ENCODE measurements around the gene PCID2.

PCID2 gene

DNA sequence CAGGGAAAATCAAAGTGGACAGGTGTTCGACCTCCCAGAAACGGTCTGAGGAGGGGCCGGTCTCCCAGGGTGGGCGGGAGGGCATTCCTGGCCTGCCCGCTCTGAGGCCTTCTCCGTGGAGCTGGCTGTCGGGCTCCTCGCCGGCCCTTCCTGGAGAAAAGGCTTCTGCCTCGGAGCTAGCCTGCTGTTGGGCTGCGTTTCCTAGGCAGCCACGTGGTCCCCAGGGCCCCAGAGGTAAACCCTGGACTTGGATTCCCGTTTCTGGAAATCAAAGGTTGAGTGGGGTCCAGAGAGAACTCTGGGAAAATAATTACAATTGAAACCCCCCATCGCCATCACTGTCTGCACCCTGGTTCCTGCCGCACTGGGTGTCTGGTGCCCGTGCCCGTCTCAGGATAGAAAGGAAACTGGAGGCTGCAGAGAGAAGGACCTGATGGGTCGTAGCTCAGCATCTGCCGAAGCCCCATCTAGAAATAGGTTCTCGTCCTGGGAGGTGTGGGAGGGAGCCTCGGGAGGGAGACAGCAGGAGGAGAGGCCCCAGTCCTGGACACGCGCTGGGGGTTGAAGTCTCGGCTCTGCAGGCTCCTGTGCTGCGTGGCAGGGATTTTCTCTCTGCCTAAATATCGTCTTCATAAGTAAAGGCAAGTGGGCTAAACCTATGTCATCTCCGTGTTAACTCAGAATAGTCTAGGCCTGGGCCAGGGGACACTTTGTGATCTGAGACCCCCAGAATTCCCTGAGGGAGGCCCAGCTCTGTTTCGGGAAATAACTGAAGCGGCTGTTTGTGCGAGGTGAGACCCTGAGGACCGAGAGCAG lies 57.7 kb downstream of the PCID2 start:
- H2BK120ac ChIP-seq (ENCODE audit: low read depth, low read length): no peak overlapping the region
- H3K79me2 ChIP-seq (ENCODE audit: control insufficient read depth, insufficient read depth, low read length): no peaks in the 10 kb centered on the region
- no peaks in the 10 kb centered on the region for H3K36me3 ChIP-seq (ENCODE audit: control insufficient read depth, insufficient read depth, low read length)
- H3K23ac ChIP-seq (ENCODE audit: low read length): no peak overlapping the region
- DNase-seq: no peak
- no peak overlapping the region for H2BK15ac ChIP-seq (replicated peaks; ENCODE audit: low read depth)
- WGBS (ENCODE audit: extremely low coverage, insufficient coverage, low lambda C conversion rate): no CpG with 5 or more reads among the region's 31 CpGs
- H3K4me3 ChIP-seq (ENCODE audit: low read length): no peak overlapping the region
- no peak overlapping the region for H3K27ac ChIP-seq (ENCODE audit: low read depth, low read length)
- H3K56ac ChIP-seq (ENCODE audit: low read length): no peak overlapping the region
- H3K79me1 ChIP-seq (ENCODE audit: low read length): no peaks in the 10 kb centered on the region
- no peak overlapping the region for H4K8ac ChIP-seq (ENCODE audit: low read depth, low read length)
- no peak overlapping the region for H2AK5ac ChIP-seq (ENCODE audit: low read length)
- H3K27me3 ChIP-seq (ENCODE audit: insufficient read depth, low read length, poor library complexity): no peaks in the 10 kb centered on the region
- no peak overlapping the region for H4K5ac ChIP-seq (ENCODE audit: low read length)
- H2BK5ac ChIP-seq (ENCODE audit: low read length): no peak overlapping the region
- no peak overlapping the region for H3K18ac ChIP-seq (ENCODE audit: low read length)
- no peak overlapping the region for H3K4ac ChIP-seq (ENCODE audit: low read depth, low read length)
- H3K4me1 ChIP-seq (ENCODE audit: control insufficient read depth, low read depth, low read length): no peaks in the 10 kb centered on the region
- no peak overlapping the region for H3K9ac ChIP-seq (ENCODE audit: low read length)
- H3K4me2 ChIP-seq (ENCODE audit: low read length): no peak overlapping the region

DNA sequence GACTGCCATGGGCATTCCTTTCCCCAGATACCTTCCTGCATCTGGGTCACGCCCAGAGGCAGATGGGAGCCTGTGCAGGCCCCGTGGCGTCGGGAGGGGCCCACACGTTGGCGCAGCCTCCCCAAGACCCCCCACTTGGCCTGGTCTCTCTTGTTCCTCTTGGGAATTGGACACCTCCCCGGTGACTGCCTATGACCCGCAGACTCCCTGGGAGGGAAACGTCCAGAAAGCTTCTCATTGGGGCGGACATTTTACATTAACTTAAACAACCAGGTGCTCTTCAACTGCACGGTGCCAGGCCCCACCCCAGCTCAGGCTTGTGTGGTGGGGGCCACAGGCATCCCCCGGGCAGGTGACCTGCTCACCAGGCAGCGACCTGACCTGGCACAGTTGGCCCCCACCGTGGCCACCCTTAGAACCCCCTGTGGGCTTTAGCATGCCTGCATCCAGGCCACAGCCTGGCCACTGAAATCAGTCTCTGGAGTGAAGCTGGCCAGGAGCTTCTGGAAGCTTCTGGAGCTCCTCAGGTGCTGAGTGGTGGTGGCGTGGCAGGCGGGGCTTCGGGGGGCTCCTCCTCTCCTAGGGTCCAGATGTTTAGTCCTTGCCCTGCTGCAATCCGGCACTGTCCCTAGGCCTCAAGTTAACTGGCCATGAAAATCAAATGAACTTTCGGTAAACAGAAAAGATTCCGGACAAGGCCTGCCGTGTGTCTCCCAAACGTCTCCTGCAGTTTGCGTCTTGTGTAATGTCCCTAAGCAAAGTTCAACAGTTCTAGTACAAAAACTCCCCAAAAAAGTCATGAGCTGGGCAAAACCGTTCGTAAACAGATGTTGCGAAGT lies 58.5 kb downstream of the PCID2 start:
- no CpG with 5 or more reads among the region's 26 CpGs for WGBS (ENCODE audit: extremely low coverage, insufficient coverage, low lambda C conversion rate)
- Histone ChIP-seq H3K4me2 (ENCODE audit: low read length) (no peak overlapping the region), H3K36me3 (ENCODE audit: control insufficient read depth, insufficient read depth, low read length) (no peaks in the 10 kb centered on the region), H3K9ac (ENCODE audit: low read length) (no peak overlapping the region), H3K27me3 (ENCODE audit: insufficient read depth, low read length, poor library complexity) (no peaks in the 10 kb centered on the region), H3K79me1 (ENCODE audit: low read length) (no peaks in the 10 kb centered on the region), H3K4me1 (ENCODE audit: control insufficient read depth, low read depth, low read length) (no peaks in the 10 kb centered on the region), H2BK15ac (replicated peaks; ENCODE audit: low read depth) (no peak overlapping the region), H4K8ac (ENCODE audit: low read depth, low read length) (no peak overlapping the region), H2BK120ac (ENCODE audit: low read depth, low read length) (no peak overlapping the region), H3K4ac (ENCODE audit: low read depth, low read length) (no peak overlapping the region), H3K27ac (ENCODE audit: low read depth, low read length) (no peak overlapping the region), H3K23ac (ENCODE audit: low read length) (no peak overlapping the region), H2AK5ac (ENCODE audit: low read length) (no peak overlapping the region), H3K4me3 (ENCODE audit: low read length) (no peak overlapping the region), H3K56ac (ENCODE audit: low read length) (no peak overlapping the region), H3K18ac (ENCODE audit: low read length) (no peak overlapping the region), H4K5ac (ENCODE audit: low read length) (no peak overlapping the region), H2BK5ac (ENCODE audit: low read length) (no peak overlapping the region), H3K79me2 (ENCODE audit: control insufficient read depth, insufficient read depth, low read length) (no peaks in the 10 kb centered on the region)
- no peak for DNase-seq

DNA sequence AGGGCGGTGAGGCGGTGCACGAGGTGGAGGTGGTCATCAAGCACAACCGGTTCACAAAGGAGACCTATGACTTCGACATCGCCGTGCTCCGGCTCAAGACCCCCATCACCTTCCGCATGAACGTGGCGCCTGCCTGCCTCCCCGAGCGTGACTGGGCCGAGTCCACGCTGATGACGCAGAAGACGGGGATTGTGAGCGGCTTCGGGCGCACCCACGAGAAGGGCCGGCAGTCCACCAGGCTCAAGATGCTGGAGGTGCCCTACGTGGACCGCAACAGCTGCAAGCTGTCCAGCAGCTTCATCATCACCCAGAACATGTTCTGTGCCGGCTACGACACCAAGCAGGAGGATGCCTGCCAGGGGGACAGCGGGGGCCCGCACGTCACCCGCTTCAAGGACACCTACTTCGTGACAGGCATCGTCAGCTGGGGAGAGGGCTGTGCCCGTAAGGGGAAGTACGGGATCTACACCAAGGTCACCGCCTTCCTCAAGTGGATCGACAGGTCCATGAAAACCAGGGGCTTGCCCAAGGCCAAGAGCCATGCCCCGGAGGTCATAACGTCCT lies 59.4 kb downstream of the PCID2 start:
- Histone ChIP-seq H3K4me2 (ENCODE audit: low read length) (no peak overlapping the region), H3K27ac (ENCODE audit: low read depth, low read length) (no peak overlapping the region), H3K4me1 (ENCODE audit: control insufficient read depth, low read depth, low read length) (no peaks in the 10 kb centered on the region), H2AK5ac (ENCODE audit: low read length) (no peak overlapping the region), H4K8ac (ENCODE audit: low read depth, low read length) (no peak overlapping the region), H3K9ac (ENCODE audit: low read length) (no peak overlapping the region), H3K4ac (ENCODE audit: low read depth, low read length) (no peak overlapping the region), H4K5ac (ENCODE audit: low read length) (no peak overlapping the region), H3K56ac (ENCODE audit: low read length) (no peak overlapping the region), H3K27me3 (ENCODE audit: insufficient read depth, low read length, poor library complexity) (no peaks in the 10 kb centered on the region), H3K23ac (ENCODE audit: low read length) (no peak overlapping the region), H2BK5ac (ENCODE audit: low read length) (no peak overlapping the region), H3K36me3 (ENCODE audit: control insufficient read depth, insufficient read depth, low read length) (no peaks in the 10 kb centered on the region), H3K4me3 (ENCODE audit: low read length) (no peak overlapping the region), H2BK120ac (ENCODE audit: low read depth, low read length) (no peak overlapping the region), H2BK15ac (replicated peaks; ENCODE audit: low read depth) (no peak overlapping the region), H3K79me2 (ENCODE audit: control insufficient read depth, insufficient read depth, low read length) (no peaks in the 10 kb centered on the region), H3K18ac (ENCODE audit: low read length) (no peak overlapping the region), H3K79me1 (ENCODE audit: low read length) (no peaks in the 10 kb centered on the region)
- WGBS (ENCODE audit: extremely low coverage, insufficient coverage, low lambda C conversion rate): no CpG with 5 or more reads among the region's 38 CpGs
- no peak for DNase-seq

DNA sequence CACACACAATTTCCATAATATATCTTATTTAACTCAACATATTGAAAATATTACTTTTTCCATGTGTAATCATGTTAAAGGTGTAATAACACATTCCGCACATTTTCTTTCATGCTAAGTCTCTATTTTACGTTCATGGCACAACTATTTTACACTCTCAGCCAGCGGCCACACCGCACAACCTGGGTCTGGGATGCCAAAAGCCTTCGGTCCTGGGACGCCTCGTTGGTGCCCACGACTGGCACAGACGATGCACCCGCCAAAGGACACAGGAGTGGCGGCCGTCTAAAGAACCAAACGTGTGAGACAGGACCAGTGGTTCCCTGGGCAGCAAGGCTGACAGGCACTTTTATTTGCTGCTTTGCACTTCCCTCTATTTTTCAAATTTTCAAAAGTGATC lies 60.1 kb downstream of the PCID2 start:
- no peak overlapping the region for H3K4me2 ChIP-seq (ENCODE audit: low read length)
- H2AK5ac ChIP-seq (ENCODE audit: low read length): no peak overlapping the region
- no peaks in the 10 kb centered on the region for H3K27me3 ChIP-seq (ENCODE audit: insufficient read depth, low read length, poor library complexity)
- H3K36me3 ChIP-seq (ENCODE audit: control insufficient read depth, insufficient read depth, low read length): no peaks in the 10 kb centered on the region
- no peak overlapping the region for H4K5ac ChIP-seq (ENCODE audit: low read length)
- DNase-seq: no peak
- no peak overlapping the region for H4K8ac ChIP-seq (ENCODE audit: low read depth, low read length)
- no peak overlapping the region for H2BK5ac ChIP-seq (ENCODE audit: low read length)
- H3K27ac ChIP-seq (ENCODE audit: low read depth, low read length): no peak overlapping the region
- no peak overlapping the region for H3K56ac ChIP-seq (ENCODE audit: low read length)
- H3K23ac ChIP-seq (ENCODE audit: low read length): no peak overlapping the region
- no peaks in the 10 kb centered on the region for H3K79me1 ChIP-seq (ENCODE audit: low read length)
- no peak overlapping the region for H2BK15ac ChIP-seq (replicated peaks; ENCODE audit: low read depth)
- no peak overlapping the region for H3K18ac ChIP-seq (ENCODE audit: low read length)
- H3K79me2 ChIP-seq (ENCODE audit: control insufficient read depth, insufficient read depth, low read length): no peaks in the 10 kb centered on the region
- WGBS (ENCODE audit: extremely low coverage, insufficient coverage, low lambda C conversion rate): 100% methylated on average over 1 of the region's 13 CpGs
- H3K4ac ChIP-seq (ENCODE audit: low read depth, low read length): no peak overlapping the region
- H3K9ac ChIP-seq (ENCODE audit: low read length): no peak overlapping the region
- no peak overlapping the region for H2BK120ac ChIP-seq (ENCODE audit: low read depth, low read length)
- H3K4me3 ChIP-seq (ENCODE audit: low read length): no peak overlapping the region
- H3K4me1 ChIP-seq (ENCODE audit: control insufficient read depth, low read depth, low read length): no peaks in the 10 kb centered on the region

DNA sequence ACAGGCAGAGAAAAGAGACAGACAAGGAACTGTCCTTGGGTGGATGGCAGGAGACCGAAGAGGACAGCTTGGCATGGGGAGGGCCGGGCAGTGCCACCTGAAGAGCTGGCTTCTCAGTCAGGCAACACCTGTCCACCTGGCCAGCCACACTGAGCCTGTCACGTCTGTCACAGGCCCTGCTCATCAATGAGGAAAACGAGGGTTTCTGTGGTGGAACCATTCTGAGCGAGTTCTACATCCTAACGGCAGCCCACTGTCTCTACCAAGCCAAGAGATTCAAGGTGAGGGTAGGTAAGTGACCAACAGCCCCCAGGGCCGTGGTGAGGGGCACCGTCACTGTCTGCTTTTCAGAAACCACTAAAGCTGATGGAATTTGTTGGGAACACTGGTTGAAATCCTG lies 61.3 kb downstream of the PCID2 start:
- Histone ChIP-seq H3K4ac (ENCODE audit: low read depth, low read length) (no peak overlapping the region), H3K27me3 (ENCODE audit: insufficient read depth, low read length, poor library complexity) (no peaks in the 10 kb centered on the region), H2BK5ac (ENCODE audit: low read length) (no peak overlapping the region), H3K4me2 (ENCODE audit: low read length) (no peak overlapping the region), H3K79me2 (ENCODE audit: control insufficient read depth, insufficient read depth, low read length) (no peaks in the 10 kb centered on the region), H3K4me1 (ENCODE audit: control insufficient read depth, low read depth, low read length) (no peaks in the 10 kb centered on the region), H3K4me3 (ENCODE audit: low read length) (no peak overlapping the region), H3K56ac (ENCODE audit: low read length) (no peak overlapping the region), H2BK120ac (ENCODE audit: low read depth, low read length) (no peak overlapping the region), H2BK15ac (replicated peaks; ENCODE audit: low read depth) (no peak overlapping the region), H3K23ac (ENCODE audit: low read length) (no peak overlapping the region), H3K27ac (ENCODE audit: low read depth, low read length) (no peak overlapping the region), H3K36me3 (ENCODE audit: control insufficient read depth, insufficient read depth, low read length) (no peaks in the 10 kb centered on the region), H3K9ac (ENCODE audit: low read length) (no peak overlapping the region), H3K79me1 (ENCODE audit: low read length) (no peaks in the 10 kb centered on the region), H2AK5ac (ENCODE audit: low read length) (no peak overlapping the region), H4K5ac (ENCODE audit: low read length) (no peak overlapping the region), H4K8ac (ENCODE audit: low read depth, low read length) (no peak overlapping the region), H3K18ac (ENCODE audit: low read length) (no peak overlapping the region)
- WGBS (ENCODE audit: extremely low coverage, insufficient coverage, low lambda C conversion rate): no CpG with 5 or more reads among the region's 8 CpGs
- DNase-seq: no peak
